Left lung (tissue), 10 donors: ENCODE data around the gene EVI5. TPM values are rescaled to one million over a fixed set of nuclear protein-coding genes. Genes with fewer than 3 reads are reported as not detected.

Experiments used
- ATAC-seq: fragments of 200-7000 bp; cut with Tn5 transposase; one replicate; pipeline ENCODE4 v1.9.1; 2020; ENCODE audit warnings: moderate library complexity
- DNase-seq, 4 donors: peaks; one replicate each; pipeline ENCODE4 v3.0.0-alpha.2; 2013 to 2020
- H3K27ac ChIP-seq, 2 donors: fragments of 200-600 bp; sonication (generic) in 1 of 2; one replicate each; pipeline versions ENCODE4 v1.5.0 to v1.8.0; 2020 to 2021
- H3K27me3 ChIP-seq, 2 donors: fragments of 200-600 bp; sonication (generic) in 1 of 2; one replicate each; pipeline versions ENCODE4 v1.5.0 to v1.8.0; 2020 to 2021
- H3K36me3 ChIP-seq, 2 donors: fragments of 200-600 bp; sonication (generic) in 1 of 2; one replicate each; pipeline versions ENCODE4 v1.5.0 to v1.8.0; 2020 to 2021
- H3K4me1 ChIP-seq, 2 donors: fragments of 200-600 bp; one replicate each; pipeline ENCODE4 v1.8.0; 2021
- H3K4me3 ChIP-seq, 2 donors: fragments of 200-600 bp; sonication (generic) in 1 of 2; one replicate each; pipeline versions ENCODE4 v1.5.0 to v1.8.0; 2020 to 2021; ENCODE audit warnings: mild to moderate bottlenecking in 1 of 2
- H3K9me3 ChIP-seq, 2 donors: fragments of 200-600 bp; sonication (generic) in 1 of 2; one replicate each; pipeline versions ENCODE4 v1.5.0 to v1.8.0; 2020 to 2021
- CTCF ChIP-seq, 2 donors: fragments of 200-600 bp; sonication (generic) in 1 of 2; IDR thresholded peaks; one replicate each; pipeline versions ENCODE4 v1.5.0 to v1.8.0; 2021; ENCODE audit warnings: antibody characterized with exemption in 2 of 2
- intact Hi-C, 2 donors: fragments of 100-400 bp; cut with DNase I; formaldehyde crosslinking; loops; one replicate each; pipeline versions ENCODE4 v1.11.2 to v1.14.2; 2022
- polyA plus RNA-seq, 6 donors: library from polyadenylated mRNA; unstranded; fragments of 120-200 nt; gene quantifications; one replicate each; pipeline ENCODE4 v1.2.1, GENCODE V29; 2013; ENCODE audit not compliant: insufficient read length in 6 of 6
- total RNA-seq, 2 donors: library from RNA; stranded (reverse); fragmentation: NEBNext Ultra II Directional; extraction: Animal tissue kit (Norgen Biotek cat#: 25700); gene quantifications; one replicate each; pipeline ENCODE4 v1.2.1, GENCODE V29; 2021
- donor health status: DM: no; HTN: yes; CAD: no.
- donor health status: DM: no; HTN: no; CAD: no.

The EVI5 gene
- total and polyA plus RNA-seq, 8 donors = 17.5 to 49.7 (median 22.4) TPM

GRCh38 chr1:92483610-92484471 lies 301.1 kb downstream of the EVI5 start:
- peaks cover 90 to 99% of the 10 kb centered on the region in 2 donors for H3K27me3 ChIP-seq
- H3K4me1 ChIP-seq = peaks cover 31 to 75% of the 10 kb centered on the region in 2 donors
- intact Hi-C loops = no loop called here
- no peaks in the 10 kb centered on the region for H3K36me3 ChIP-seq
- ATAC-seq (peak; percentile 3), DNase-seq (peak in 3 of 4 donors; percentile 22 to 89 (median 38))
- no peak for TF ChIP-seq CTCF (IDR thresholded peaks at IDR 0.05)
- H3K4me3 ChIP-seq = peak overlapping the region; percentile 33 to 60
- no peaks in the 10 kb centered on the region for H3K9me3 ChIP-seq
- peak overlapping the region in 1 of 2 donors; percentile 80 for H3K27ac ChIP-seq

- Histone ChIP-seq H3K4me3 (peak overlapping the region; percentile 12 to 60), H3K9me3 (no peaks in the 10 kb centered on the region), H3K4me1 (peaks cover 31 to 75% of the 10 kb centered on the region in 2 donors), H3K27me3 (peaks cover 86 to 93% of the 10 kb centered on the region in 2 donors), H3K27ac (no peak overlapping the region), H3K36me3 (no peaks in the 10 kb centered on the region)
- no peak for TF ChIP-seq CTCF (IDR thresholded peaks at IDR 0.05)
- DNase-seq (peak in 1 of 4 donors; percentile 85), ATAC-seq (no peak)
- intact Hi-C loops = no loop called here
Measured at GRCh38 chr1:92482665-92483609, 302.0 kb downstream of the EVI5 start.

GRCh38 chr1:92481971-92482664 lies 302.8 kb downstream of the EVI5 start:
- peaks cover 31 to 74% of the 10 kb centered on the region in 2 donors for H3K4me1 ChIP-seq
- ATAC-seq = no peak

GRCh38 chr1:92481599-92481925 lies 303.3 kb downstream of the EVI5 start:
- peak overlapping the region in 1 of 2 donors; percentile 60 for H3K4me3 ChIP-seq
- H3K27ac ChIP-seq = no peak overlapping the region
- H3K36me3 ChIP-seq = no peaks in the 10 kb centered on the region
- peaks cover 74 to 80% of the 10 kb centered on the region in 2 donors for H3K27me3 ChIP-seq
- ATAC-seq (no peak), DNase-seq (peak in 1 of 4 donors; percentile 9)
- peaks cover 31 to 71% of the 10 kb centered on the region in 2 donors for H3K4me1 ChIP-seq
- no peak for TF ChIP-seq CTCF (IDR thresholded peaks at IDR 0.05)
- H3K9me3 ChIP-seq = no peaks in the 10 kb centered on the region
- intact Hi-C loops = no loop called here

More at GRCh38 chr1:92481971-92482664, 302.8 kb downstream of the EVI5 start:
- peak overlapping the region in 1 of 2 donors; percentile 60 for H3K4me3 ChIP-seq
- no peaks in the 10 kb centered on the region for H3K36me3 ChIP-seq
- peaks cover 80 to 85% of the 10 kb centered on the region in 2 donors for H3K27me3 ChIP-seq
- no peak overlapping the region for H3K27ac ChIP-seq
- no peaks in the 10 kb centered on the region for H3K9me3 ChIP-seq
- no peak for TF ChIP-seq CTCF (IDR thresholded peaks at IDR 0.05)
- intact Hi-C loops = no loop called here
- peak in 3 of 4 donors; percentile 40 to 81 (median 54) for DNase-seq
